ENCODE data around the gene GALNT9. TPM values are rescaled to one million over a fixed set of nuclear protein-coding genes. Genes with fewer than 3 reads are reported as not detected.
"Not testable (repeated sequence)": the region's sequence is repeated elsewhere in the genome, so short reads cannot be mapped to it uniquely, and the experiment has no call there.

Gene GALNT9
- total and polyA plus RNA-seq, 2 donors (not counting 1 experiment from before 2014, with no cell fraction given): 0.71 to 2.4 TPM

GRCh38 chr12:132196873-132197390 lies 132.5 kb downstream of the GALNT9 start:
- intact Hi-C loops (cut with micrococcal nuclease): no loop called here
- WGBS (ENCODE audit: insufficient coverage): 90% methylated on average over 22 of the region's 22 CpGs
- Histone ChIP-seq H3K27me3 (replicated peaks in 1 of 4; ENCODE audit: control extremely low read depth in 1 of 4, control insufficient read depth in 3 of 4, insufficient read depth in 4 of 4, low read length in 3 of 4) (peaks cover 0 to 14% (median 1%) of the 10 kb centered on the region in 4 experiments), H3K9me3 (ENCODE audit: control extremely low read depth in 1 of 3, control insufficient read depth in 2 of 3, insufficient read depth in 1 of 3, low read length in 2 of 3) (peaks cover 0 to 24% (median 11%) of the 10 kb centered on the region in 3 donors), H3K4me3 (ENCODE audit: control extremely low read depth in 1 of 5, extremely low read depth in 1 of 5, insufficient read depth in 1 of 5, low read depth in 2 of 5, low read length in 4 of 5) (no peak overlapping the region), H4K20me1 (ENCODE audit: control insufficient read depth, insufficient read depth, low read length, poor library complexity, severe bottlenecking) (no peaks in the 10 kb centered on the region), H2AFZ (ENCODE audit: insufficient read depth, low read depth, low read length, poor library complexity, severe bottlenecking) (no peak overlapping the region), H3K4me2 (replicated peaks; ENCODE audit: low read depth, low read length, poor library complexity, severe bottlenecking) (no peak overlapping the region), H3K4me1 (ENCODE audit: control insufficient read depth in 2 of 2, insufficient read depth in 2 of 2, low read length in 2 of 2) (no peaks in the 10 kb centered on the region), H3K79me2 (ENCODE audit: control insufficient read depth, insufficient read depth, low read length) (no peaks in the 10 kb centered on the region), H3K27ac (ENCODE audit: low read length in 2 of 2) (no peak overlapping the region), H3K9ac (ENCODE audit: low read length) (no peak overlapping the region), H3K36me3 (replicated peaks in 1 of 2; ENCODE audit: control extremely low read depth in 1 of 2, control insufficient read depth in 1 of 2, extremely low read depth in 1 of 2, insufficient read depth in 2 of 2, low read length in 1 of 2) (no peaks in the 10 kb centered on the region)
- Mint-ChIP-seq H3K4me1 (no peaks in the 10 kb centered on the region), H3K27ac (no peak overlapping the region), H3K27me3 (peaks cover 3% of the 10 kb centered on the region), H3K4me3 (no peak overlapping the region), H3K9me3 (ENCODE audit: insufficient read depth) (peaks cover 6% of the 10 kb centered on the region)
- ATAC-seq (ENCODE audit: low read depth) (no peak), DNase-seq (no peak)
- CTCF ChIA-PET: no interaction called here
- POLR2A ChIA-PET: no interaction called here
- no peak for TF ChIP-seq EZH2 (IDR thresholded peaks at IDR 0.05; ENCODE audit: borderline replicate concordance, insufficient read depth, low read depth, low read length, poor library complexity, severe bottlenecking)
- TF ChIP-seq CTCF (IDR thresholded peaks at IDR 0.05): no peak

- Histone ChIP-seq H3K9me3 (ENCODE audit: control extremely low read depth in 1 of 3, control insufficient read depth in 2 of 3, insufficient read depth in 1 of 3, low read length in 2 of 3) (peaks cover 0 to 24% (median 11%) of the 10 kb centered on the region in 3 donors), H3K27ac (ENCODE audit: low read length in 2 of 2) (no peak overlapping the region), H3K36me3 (replicated peaks in 1 of 2; ENCODE audit: control extremely low read depth in 1 of 2, control insufficient read depth in 1 of 2, extremely low read depth in 1 of 2, insufficient read depth in 2 of 2, low read length in 1 of 2) (no peaks in the 10 kb centered on the region), H2AFZ (ENCODE audit: insufficient read depth, low read depth, low read length, poor library complexity, severe bottlenecking) (no peak overlapping the region), H3K27me3 (replicated peaks in 1 of 4; ENCODE audit: control extremely low read depth in 1 of 4, control insufficient read depth in 3 of 4, insufficient read depth in 4 of 4, low read length in 3 of 4) (peaks cover 0 to 11% (median 1%) of the 10 kb centered on the region in 4 experiments), H3K4me3 (ENCODE audit: control extremely low read depth in 1 of 5, extremely low read depth in 1 of 5, insufficient read depth in 1 of 5, low read depth in 2 of 5, low read length in 4 of 5) (no peak overlapping the region), H4K20me1 (ENCODE audit: control insufficient read depth, insufficient read depth, low read length, poor library complexity, severe bottlenecking) (no peaks in the 10 kb centered on the region), H3K4me2 (replicated peaks; ENCODE audit: low read depth, low read length, poor library complexity, severe bottlenecking) (no peak overlapping the region), H3K79me2 (ENCODE audit: control insufficient read depth, insufficient read depth, low read length) (no peaks in the 10 kb centered on the region), H3K4me1 (ENCODE audit: control insufficient read depth in 2 of 2, insufficient read depth in 2 of 2, low read length in 2 of 2) (no peaks in the 10 kb centered on the region), H3K9ac (ENCODE audit: low read length) (no peak overlapping the region)
- 86% methylated on average over 30 of the region's 32 CpGs for WGBS (ENCODE audit: insufficient coverage)
- intact Hi-C loops (cut with micrococcal nuclease): no loop called here
- DNase-seq: no peak
- Mint-ChIP-seq H3K9me3 (ENCODE audit: insufficient read depth) (peaks cover 6% of the 10 kb centered on the region), H3K27ac (no peak overlapping the region), H3K4me1 (no peaks in the 10 kb centered on the region), H3K27me3 (peaks cover 3% of the 10 kb centered on the region), H3K4me3 (no peak overlapping the region)
- TF ChIP-seq CTCF (IDR thresholded peaks at IDR 0.05): no peak
- TF ChIP-seq EZH2 (IDR thresholded peaks at IDR 0.05; ENCODE audit: borderline replicate concordance, insufficient read depth, low read depth, low read length, poor library complexity, severe bottlenecking): no peak
- ATAC-seq (ENCODE audit: low read depth): no peak
- POLR2A ChIA-PET: no interaction called here
- CTCF ChIA-PET: no interaction called here
These were observed 133.1 kb downstream of the GALNT9 start for GRCh38 chr12:132196038-132196872.

- H3K27ac Mint-ChIP-seq; H3K4me3 Mint-ChIP-seq; H3K4me1 ChIP-seq (ENCODE audit: control insufficient read depth in 2 of 2, insufficient read depth in 2 of 2, low read length in 2 of 2); H3K79me2 ChIP-seq (ENCODE audit: control insufficient read depth, insufficient read depth, low read length); H3K9me3 Mint-ChIP-seq (ENCODE audit: insufficient read depth); ATAC-seq (ENCODE audit: low read depth); H2AFZ ChIP-seq (ENCODE audit: insufficient read depth, low read depth, low read length, poor library complexity, severe bottlenecking); POLR2A ChIA-PET; H4K20me1 ChIP-seq (ENCODE audit: control insufficient read depth, insufficient read depth, low read length, poor library complexity, severe bottlenecking); DNase-seq; H3K27me3 ChIP-seq (replicated peaks in 1 of 4; ENCODE audit: control extremely low read depth in 1 of 4, control insufficient read depth in 3 of 4, insufficient read depth in 4 of 4, low read length in 3 of 4); intact Hi-C loops (cut with micrococcal nuclease); H3K36me3 ChIP-seq (replicated peaks in 1 of 2; ENCODE audit: control extremely low read depth in 1 of 2, control insufficient read depth in 1 of 2, extremely low read depth in 1 of 2, insufficient read depth in 2 of 2, low read length in 1 of 2); H3K9ac ChIP-seq (ENCODE audit: low read length); H3K4me3 ChIP-seq (ENCODE audit: control extremely low read depth in 1 of 5, extremely low read depth in 1 of 5, insufficient read depth in 1 of 5, low read depth in 2 of 5, low read length in 4 of 5); H3K4me2 ChIP-seq (replicated peaks; ENCODE audit: low read depth, low read length, poor library complexity, severe bottlenecking); CTCF ChIA-PET; H3K27me3 Mint-ChIP-seq; H3K4me1 Mint-ChIP-seq; H3K27ac ChIP-seq (ENCODE audit: low read length in 2 of 2): not testable (repeated sequence)
- WGBS (ENCODE audit: insufficient coverage): 89% methylated on average over 10 of the region's 12 CpGs
- H3K9me3 ChIP-seq (ENCODE audit: control extremely low read depth in 1 of 3, control insufficient read depth in 2 of 3, insufficient read depth in 1 of 3, low read length in 2 of 3): peaks cover 0 to 24% (median 11%) of the 10 kb centered on the region in 3 donors
These were observed 134.1 kb downstream of the GALNT9 start for GRCh38 chr12:132195242-132195641.

Data from B cell (primary cell).